Omental fat pad (tissue), 4 donors: ENCODE results near the gene LAIR1. TPM values are rescaled to one million over a fixed set of nuclear protein-coding genes. Genes with fewer than 3 reads are reported as not detected.
"Not testable (repeated sequence)": the region's sequence is repeated elsewhere in the genome, so short reads cannot be mapped to it uniquely, and the experiment has no call there.

ENCODE experiments used
- ATAC-seq: fragments of 150-250 bp; one replicate; pipeline ENCODE4 v1.9.1; 2016; ENCODE audit warnings: mild to moderate bottlenecking, moderate library complexity; ENCODE audit not compliant: low FRiP score
- DNase-seq: peaks from one replicate; pipeline ENCODE4 v3.0.0-alpha.2; 2019; ENCODE audit warnings: low spot score
- total RNA-seq, 4 donors: library from RNA; depleted of rRNA; stranded (reverse); fragments of >200 nt; gene quantifications; one replicate each; pipeline ENCODE4 v1.1.0, GENCODE V29; 2016
- TF ChIP-seq, protein P1 (sequence below), 3 donors: fragments of 450-650 bp; IDR thresholded peaks; one replicate each; pipeline ENCODE4 v1.5.1; 2016 to 2017; ENCODE audit warnings: antibody characterized with exemption in 3 of 3, mild to moderate bottlenecking in 3 of 3, moderate library complexity in 2 of 3

LAIR1 gene
- total RNA-seq, 4 donors from 2014 or later = 24.3 to 82.5 (median 37.0) TPM

DNA sequence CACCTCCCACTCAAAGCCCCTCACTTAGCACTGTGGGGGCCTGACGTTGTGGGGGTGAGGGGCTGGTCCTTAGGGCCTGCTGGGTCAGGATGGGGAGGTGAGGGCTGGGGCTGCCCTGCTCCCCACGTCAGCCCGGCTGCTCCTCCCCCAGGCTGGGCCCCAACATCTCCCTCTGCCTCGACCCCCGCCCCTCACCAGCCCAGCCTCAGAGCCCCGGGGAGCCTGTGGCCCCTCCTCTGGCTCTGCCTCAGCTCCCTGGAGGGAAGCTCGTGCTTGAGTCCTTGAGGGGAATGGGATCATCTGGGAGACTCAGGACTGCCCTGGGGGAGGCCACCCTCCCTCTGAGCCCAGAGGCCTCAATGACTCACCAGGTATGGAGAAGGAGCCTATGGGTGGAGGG is 32.6 kb downstream of the LAIR1 start:
- TF ChIP-seq, protein P1, sequence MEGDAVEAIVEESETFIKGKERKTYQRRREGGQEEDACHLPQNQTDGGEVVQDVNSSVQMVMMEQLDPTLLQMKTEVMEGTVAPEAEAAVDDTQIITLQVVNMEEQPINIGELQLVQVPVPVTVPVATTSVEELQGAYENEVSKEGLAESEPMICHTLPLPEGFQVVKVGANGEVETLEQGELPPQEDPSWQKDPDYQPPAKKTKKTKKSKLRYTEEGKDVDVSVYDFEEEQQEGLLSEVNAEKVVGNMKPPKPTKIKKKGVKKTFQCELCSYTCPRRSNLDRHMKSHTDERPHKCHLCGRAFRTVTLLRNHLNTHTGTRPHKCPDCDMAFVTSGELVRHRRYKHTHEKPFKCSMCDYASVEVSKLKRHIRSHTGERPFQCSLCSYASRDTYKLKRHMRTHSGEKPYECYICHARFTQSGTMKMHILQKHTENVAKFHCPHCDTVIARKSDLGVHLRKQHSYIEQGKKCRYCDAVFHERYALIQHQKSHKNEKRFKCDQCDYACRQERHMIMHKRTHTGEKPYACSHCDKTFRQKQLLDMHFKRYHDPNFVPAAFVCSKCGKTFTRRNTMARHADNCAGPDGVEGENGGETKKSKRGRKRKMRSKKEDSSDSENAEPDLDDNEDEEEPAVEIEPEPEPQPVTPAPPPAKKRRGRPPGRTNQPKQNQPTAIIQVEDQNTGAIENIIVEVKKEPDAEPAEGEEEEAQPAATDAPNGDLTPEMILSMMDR (IDR thresholded peaks at IDR 0.05) = no peak
- DNase-seq (no peak), ATAC-seq (no peak)

DNA sequence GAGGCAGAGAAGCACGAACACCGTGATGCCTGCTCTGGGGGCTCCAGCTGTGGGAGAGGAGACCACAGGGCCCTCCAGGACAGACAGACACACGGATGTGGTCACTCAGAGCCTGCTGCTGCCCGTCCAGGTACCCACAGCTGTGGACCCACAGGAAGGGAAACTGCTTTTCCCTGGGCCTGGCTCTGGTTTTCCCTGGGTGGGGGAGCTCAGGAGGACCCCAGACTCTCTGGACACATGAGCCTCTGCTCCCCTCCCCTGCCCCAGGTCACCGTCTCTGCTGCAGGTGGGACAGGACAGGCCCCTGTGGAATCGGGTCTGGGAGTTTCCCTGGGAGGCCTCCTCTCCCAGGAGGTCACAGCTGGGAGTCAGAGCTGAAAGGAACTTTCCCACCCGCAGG is 33.1 kb downstream of the LAIR1 start:
- TF ChIP-seq, protein P1 (IDR thresholded peaks at IDR 0.05) = no peak
- no peak for ATAC-seq
- DNase-seq = no peak

DNA sequence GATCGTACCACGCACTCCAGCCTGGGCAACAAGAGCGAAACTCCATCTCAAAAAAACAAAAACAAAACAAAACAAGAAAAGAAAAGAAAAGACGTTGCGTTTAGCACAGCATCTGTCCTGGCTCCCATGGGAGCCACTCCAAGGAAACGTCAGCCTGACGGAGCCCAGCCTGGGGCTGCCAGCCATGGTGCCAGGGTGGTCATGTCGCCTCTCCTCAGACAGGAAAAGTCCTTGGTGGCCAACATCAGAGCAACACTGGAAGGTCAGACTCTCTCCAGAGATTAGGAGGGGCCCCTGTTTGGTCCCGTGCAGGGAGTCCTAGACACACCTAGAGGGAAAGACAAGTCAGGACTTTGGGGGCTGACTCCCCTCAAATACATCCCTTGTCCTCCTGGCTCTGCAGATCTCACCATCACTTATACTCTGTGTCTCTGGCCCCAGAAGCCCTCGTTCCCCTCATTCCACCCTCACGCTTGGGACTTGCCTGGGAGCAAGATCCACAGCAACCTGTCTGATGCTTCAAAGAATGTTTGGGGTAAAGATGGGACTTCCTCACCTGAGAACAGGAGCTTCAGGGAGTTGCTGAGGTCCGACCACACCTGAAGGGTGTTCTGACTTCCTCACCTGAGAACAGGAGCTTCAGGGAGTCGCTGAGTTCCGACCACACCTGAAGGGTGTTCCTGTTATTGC is 35.1 kb downstream of the LAIR1 start:
- no peak for DNase-seq
- ATAC-seq = no peak
- TF ChIP-seq, protein P1 (IDR thresholded peaks at IDR 0.05) = no peak

DNA sequence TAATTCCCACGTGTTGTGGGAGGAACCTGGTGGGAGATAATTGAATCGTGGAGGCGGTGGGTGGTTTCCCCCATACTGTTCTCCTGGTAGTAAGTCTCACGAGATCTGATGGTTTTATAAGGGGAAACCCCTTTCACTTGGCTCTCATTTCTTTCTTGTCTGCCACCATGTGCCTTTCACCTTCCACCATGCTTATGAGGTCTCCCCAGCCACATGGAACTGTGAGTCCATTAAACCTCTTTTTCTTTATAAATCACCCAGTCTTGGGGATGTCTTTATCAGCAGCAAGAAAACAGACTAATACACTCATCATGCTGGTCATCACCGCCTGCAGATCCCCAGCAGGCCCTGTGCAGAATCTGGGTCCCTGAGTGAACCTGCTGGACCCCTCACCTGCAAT is 36.0 kb downstream of the LAIR1 start:
- not testable (repeated sequence) for DNase-seq

DNA sequence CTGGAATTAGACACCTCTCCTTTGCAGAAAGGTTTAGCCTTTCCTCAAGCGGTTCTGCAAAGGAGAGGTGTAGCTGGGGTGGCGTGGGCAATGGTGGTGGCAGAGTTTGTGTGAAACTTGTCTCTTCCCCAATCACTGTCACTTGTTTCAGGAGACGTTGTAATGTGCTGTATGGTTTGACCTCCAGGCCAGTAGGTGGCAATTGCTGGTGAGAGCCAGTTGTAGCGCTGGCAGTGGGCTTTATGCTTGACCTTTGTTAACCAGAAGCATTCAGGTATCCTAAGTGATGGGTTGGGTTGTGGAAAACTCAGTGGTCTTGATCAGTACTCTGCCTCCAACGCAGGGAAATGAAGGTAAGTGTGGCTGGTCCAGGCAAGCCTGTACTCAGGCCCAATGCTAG is 39.1 kb downstream of the LAIR1 start:
- DNase-seq (no peak), ATAC-seq (no peak)
- TF ChIP-seq, protein P1 (IDR thresholded peaks at IDR 0.05) = no peak

More for the DNA sequence above, 36.0 kb downstream of the LAIR1 start:
- not testable (repeated sequence) for ATAC-seq

DNA sequence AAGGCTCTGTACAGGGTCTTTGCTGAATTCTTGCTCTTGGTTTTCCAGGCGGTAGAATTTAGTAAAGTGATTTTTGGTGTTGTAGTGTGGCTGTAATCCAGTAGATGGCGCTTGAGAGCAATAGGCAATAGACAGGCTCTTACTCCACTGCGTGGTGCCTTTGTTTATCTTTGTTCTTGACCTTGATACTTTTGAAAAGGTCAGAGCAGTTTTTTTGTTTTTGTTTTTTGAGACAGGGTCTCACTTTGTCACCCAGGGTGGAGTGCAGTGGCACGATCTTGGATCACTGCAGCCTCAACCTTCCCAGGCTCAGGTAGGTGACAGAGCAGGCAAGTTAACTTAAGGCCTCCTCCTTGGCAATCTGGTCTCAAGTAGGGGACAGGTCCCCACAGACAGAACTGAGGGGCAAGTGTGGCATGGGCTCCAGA is 39.5 kb downstream of the LAIR1 start:
- no peak for ATAC-seq
- TF ChIP-seq, protein P1 (IDR thresholded peaks at IDR 0.05) = no peak
- no peak for DNase-seq

DNA sequence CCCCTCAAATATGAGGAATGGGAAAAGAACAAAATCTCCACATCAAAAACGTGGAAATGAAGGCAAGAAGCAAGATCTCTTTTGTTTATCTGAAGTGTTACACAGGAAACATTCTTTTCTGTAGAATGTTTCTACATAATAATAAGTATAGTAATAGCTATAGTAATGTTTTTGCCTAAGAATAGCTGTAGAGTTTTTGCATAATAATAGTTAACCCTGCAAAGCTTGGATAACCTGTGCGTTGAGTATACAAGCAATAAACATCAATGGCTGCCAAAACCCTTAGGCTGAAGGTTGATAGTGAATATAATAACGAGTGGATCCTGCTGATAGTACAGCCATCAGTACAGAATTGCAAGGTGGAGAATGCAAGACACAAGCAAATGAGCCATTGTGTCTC is 40.7 kb downstream of the LAIR1 start:
- DNase-seq (no peak), ATAC-seq (no peak)
- TF ChIP-seq, protein P1 (IDR thresholded peaks at IDR 0.05) = no peak

DNA sequence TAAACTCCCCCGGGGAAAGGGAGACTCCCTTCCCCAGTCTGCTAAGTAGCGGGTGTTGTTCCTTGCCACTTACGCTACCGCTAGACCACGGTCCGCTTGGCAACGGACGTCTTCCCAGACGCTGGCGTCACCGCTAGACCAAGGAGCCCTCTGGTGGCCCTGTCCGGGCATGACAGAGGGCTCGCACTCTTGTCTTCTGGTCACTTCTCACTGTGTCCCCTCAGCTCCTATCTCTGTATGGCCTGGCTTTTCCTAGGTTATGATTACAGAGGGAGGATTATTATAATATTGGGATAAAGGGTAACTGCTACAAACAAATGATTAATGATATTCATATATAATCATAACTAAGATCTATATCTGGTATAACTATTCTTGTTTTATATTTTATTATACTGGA is 41.8 kb downstream of the LAIR1 start:
- not testable (repeated sequence) for ATAC-seq, DNase-seq

DNA sequence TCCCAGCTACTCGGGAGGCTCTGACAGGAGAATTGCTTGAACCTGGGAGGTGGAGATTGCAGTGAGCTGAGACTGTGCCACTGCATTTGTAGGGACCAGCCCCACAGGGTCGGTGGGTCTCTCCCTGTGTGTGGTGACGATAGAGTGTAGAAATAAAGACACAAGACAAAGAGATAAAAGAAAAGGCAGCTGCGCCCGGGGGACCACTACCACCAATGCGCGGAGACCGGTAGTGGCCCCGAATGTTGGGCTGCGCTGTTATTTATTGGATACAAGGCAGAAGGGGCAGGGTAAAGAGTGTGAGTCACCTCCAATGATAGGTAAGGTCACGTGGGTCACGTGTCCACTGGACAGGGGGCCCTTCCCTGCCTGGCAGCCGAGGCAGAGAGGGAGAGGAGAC is 42.4 kb downstream of the LAIR1 start:
- not testable (repeated sequence) for DNase-seq

More for the DNA sequence above, 42.4 kb downstream of the LAIR1 start:
- not testable (repeated sequence) for ATAC-seq
